PC-9 (cell line): Measurements from ENCODE around the gene TLK2.
"Not testable (repeated sequence)": the region's sequence is repeated elsewhere in the genome, so short reads cannot be mapped to it uniquely, and the experiment has no call there.

Experiments used
- CTCF ChIP-seq: fragments of 200-600 bp; sonication (generic); conservative IDR thresholded peaks from 2 replicates; pipeline ENCODE4 v1.6.1; 2017; ENCODE audit warnings: mixed run types, antibody characterized with exemption, mild to moderate bottlenecking, moderate library complexity
- EZH2 ChIP-seq: fragments of 200-600 bp; sonication (generic); IDR thresholded peaks from 2 replicates; pipeline ENCODE4 v1.8.0; 2017; ENCODE audit warnings: antibody characterized with exemption, low read depth

GRCh38 chr17:62603783-62604182 is 125.2 kb downstream of the TLK2 start:
- not testable (repeated sequence) for TF ChIP-seq CTCF, EZH2
